Activated CD4-positive, alpha-beta T cell treated with anti-CD3 and anti-CD28 coated beads for 36 hours (primary cell): ENCODE measurements around the gene RAB1B. TPM values are rescaled to one million over a fixed set of nuclear protein-coding genes. Genes with fewer than 3 reads are reported as not detected.
"Not testable (repeated sequence)": the region's sequence is repeated elsewhere in the genome, so short reads cannot be mapped to it uniquely, and the experiment has no call there.

Source experiments
- ATAC-seq: fragments of 200-7000 bp; cut with Tn5 transposase; one replicate; pipeline ENCODE4 v1.10.0; 2021; ENCODE audit warnings: mild to moderate bottlenecking, moderate library complexity
- CTCF ChIA-PET: fragments of 350-600 bp; sonication (Branson Sonifier 250); formaldehyde crosslinking; loops from one replicate; lab custom pipeline; 2021; ENCODE audit warnings: antibody characterized with exemption; lab: Charles Lee
- POLR2A ChIA-PET: fragments of 350-600 bp; sonication (Branson Sonifier 250); formaldehyde crosslinking; loops from one replicate; lab custom pipeline; 2021; ENCODE audit warnings: antibody characterized with exemption, inconsistent platforms; lab: Charles Lee
- DNase-seq: peaks from one replicate; pipeline ENCODE4 v3.0.0-alpha.2; 2020
- H3K27ac Mint-ChIP-seq: one replicate; pipeline ENCODE4 v1.8.0; 2021; ENCODE audit warnings: mixed read lengths
- H3K27me3 Mint-ChIP-seq: one replicate; pipeline ENCODE4 v1.8.0; 2021; ENCODE audit warnings: mixed read lengths
- H3K36me3 Mint-ChIP-seq: one replicate; pipeline ENCODE4 v1.8.0; 2021; ENCODE audit warnings: low read depth, mixed read lengths
- H3K4me1 Mint-ChIP-seq: one replicate; pipeline ENCODE4 v1.8.0; 2021; ENCODE audit warnings: mixed read lengths
- H3K4me3 Mint-ChIP-seq: one replicate; pipeline ENCODE4 v1.8.0; 2021; ENCODE audit warnings: mild to moderate bottlenecking, moderate library complexity, mixed read lengths
- H3K9me3 Mint-ChIP-seq: one replicate; pipeline ENCODE4 v1.8.0; 2021; ENCODE audit warnings: low read depth, mixed read lengths
- intact Hi-C, 2 experiments: fragments of 100-400 bp; cut with DNase I in 1 of 2; cut with micrococcal nuclease in 1 of 2; formaldehyde crosslinking; loops; one replicate each; pipeline versions ENCODE4 v1.14.2 to v1.15.1; 2022 to 2024; cut with DNase I, micrococcal nuclease
- total RNA-seq, 2 experiments: library from RNA; stranded (reverse); gene quantifications; one replicate each; pipeline ENCODE4 v1.2.3, GENCODE V29; 2021

The RAB1B gene
- total RNA-seq, 2 experiments from 2014 or later = 114 to 147 TPM

DNA sequence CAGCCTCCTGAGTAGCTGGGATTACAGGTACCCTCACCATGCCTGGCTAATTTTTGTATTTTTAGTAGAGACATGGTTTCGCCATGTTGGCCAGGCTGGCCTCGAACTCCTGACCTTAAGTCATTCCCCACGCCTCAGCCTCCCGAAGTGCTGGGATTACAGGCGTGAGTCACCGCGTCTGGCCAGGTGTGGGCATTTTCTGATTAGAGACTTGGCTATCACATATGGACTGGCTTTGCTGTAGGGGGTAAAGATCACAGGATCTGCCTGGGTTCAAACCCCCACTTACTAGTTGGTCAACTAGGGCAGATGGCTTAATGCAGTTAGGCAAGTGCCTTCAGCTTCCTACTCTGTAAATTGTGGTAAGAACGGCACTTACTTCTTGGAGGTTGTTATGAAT lies 41.9 kb downstream of the RAB1B start:
- no peaks in the 10 kb centered on the region for H3K36me3 Mint-ChIP-seq
- DNase-seq (no peak), ATAC-seq (no peak)
- no peaks in the 10 kb centered on the region for H3K9me3 Mint-ChIP-seq
- H3K27ac Mint-ChIP-seq = no peak overlapping the region
- H3K27me3 Mint-ChIP-seq = no peaks in the 10 kb centered on the region
- CTCF ChIA-PET = interaction anchor here (0.6 to 6.4 kb wide), 5 partner anchors 22 to 93 kb away, joined by 3 to 34 read pairs (median 4); partner anchors contain the start of genes BRMS1 and YIF1A
- POLR2A ChIA-PET = no interaction called here
- intact Hi-C loops = no loop called here
- H3K4me1 Mint-ChIP-seq = peaks cover 26% of the 10 kb centered on the region
- H3K4me3 Mint-ChIP-seq = no peak overlapping the region

DNA sequence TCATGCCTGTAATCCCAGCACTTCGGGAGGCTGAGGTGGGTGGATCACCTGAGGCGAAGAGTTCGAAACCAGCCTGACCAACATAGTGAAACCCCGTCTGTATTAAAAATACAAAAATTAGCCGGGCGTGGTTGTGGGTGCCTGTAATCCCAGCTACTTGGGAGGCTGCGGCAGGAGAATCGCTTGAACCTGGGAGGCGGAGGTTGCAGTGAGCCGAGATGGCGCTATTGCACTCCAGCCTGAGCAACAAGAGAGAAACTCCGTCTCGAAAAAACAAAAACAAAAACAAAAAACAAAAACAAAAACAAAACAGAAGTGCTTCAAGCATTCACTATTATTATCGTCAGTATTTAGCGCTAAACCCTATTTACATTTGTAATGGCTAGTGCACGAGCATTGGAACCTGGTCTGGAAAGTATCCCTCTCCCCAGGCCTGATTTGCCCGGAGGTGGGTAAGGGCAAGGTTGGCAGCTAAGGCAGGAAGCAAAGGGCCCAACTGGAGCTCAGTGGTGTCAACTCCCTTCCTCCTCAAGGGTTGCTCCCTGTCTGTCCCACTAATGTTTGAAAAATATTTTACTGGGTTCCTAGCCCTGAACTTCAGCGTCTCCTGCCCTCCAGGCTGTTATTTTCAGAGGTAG lies 42.5 kb downstream of the RAB1B start:
- H3K9me3 Mint-ChIP-seq, intact Hi-C loops, H3K27ac Mint-ChIP-seq, DNase-seq, H3K36me3 Mint-ChIP-seq, POLR2A ChIA-PET, H3K27me3 Mint-ChIP-seq, H3K4me3 Mint-ChIP-seq, ATAC-seq: not testable (repeated sequence)
- CTCF ChIA-PET = interaction anchor here (0.6 to 6.4 kb wide), 26 partner anchors 9 to 192 kb away, joined by 3 to 34 read pairs (median 4); partner anchors contain the start of genes B4GAT1, BRMS1, MRPL11 and RIN1
- peaks cover 30% of the 10 kb centered on the region for H3K4me1 Mint-ChIP-seq

DNA sequence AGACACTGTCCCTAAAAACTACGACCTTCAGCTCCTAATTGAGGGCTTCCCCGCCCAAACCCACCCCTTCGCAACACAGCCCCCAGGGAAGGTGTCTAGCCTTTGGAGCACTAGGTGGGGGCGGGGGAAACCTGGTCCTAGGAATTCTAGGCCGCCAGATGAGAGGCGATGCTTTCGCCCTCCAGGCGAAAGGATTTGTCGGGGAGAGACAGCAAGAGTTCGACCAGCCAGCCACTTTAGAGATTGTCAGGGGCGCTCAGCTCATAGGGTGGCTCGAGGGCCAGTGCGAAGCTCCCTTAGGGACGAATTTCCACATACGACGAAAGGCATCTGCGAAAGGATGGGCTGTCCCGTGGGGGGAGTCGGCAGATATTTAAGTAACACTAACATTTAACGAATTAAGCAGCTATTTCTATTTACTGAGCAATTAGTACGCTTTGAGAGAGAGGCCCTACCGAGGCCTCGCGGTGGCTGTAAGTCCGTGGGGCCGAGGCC lies 43.1 kb downstream of the RAB1B start:
- peak overlapping the region; percentile 79 for H3K4me3 Mint-ChIP-seq
- peaks cover 32% of the 10 kb centered on the region for H3K4me1 Mint-ChIP-seq
- intact Hi-C loops = no loop called here
- ChIA-PET POLR2A (interaction anchor here (1.6 kb wide), 1 partner anchor 22 kb away, joined by 4 read pairs; the partner anchor contains the start of gene YIF1A), CTCF (interaction anchor here (0.6 to 6.4 kb wide), 25 partner anchors 10 to 191 kb away, joined by 3 to 34 read pairs (median 4); partner anchors contain the start of genes B4GAT1, BRMS1, MRPL11 and RIN1)
- no peak for ATAC-seq
- H3K36me3 Mint-ChIP-seq = no peaks in the 10 kb centered on the region
- H3K27ac Mint-ChIP-seq = peak overlapping the region; percentile 91
- H3K27me3 Mint-ChIP-seq = no peaks in the 10 kb centered on the region
- DNase-seq = no peak
- no peaks in the 10 kb centered on the region for H3K9me3 Mint-ChIP-seq

DNA sequence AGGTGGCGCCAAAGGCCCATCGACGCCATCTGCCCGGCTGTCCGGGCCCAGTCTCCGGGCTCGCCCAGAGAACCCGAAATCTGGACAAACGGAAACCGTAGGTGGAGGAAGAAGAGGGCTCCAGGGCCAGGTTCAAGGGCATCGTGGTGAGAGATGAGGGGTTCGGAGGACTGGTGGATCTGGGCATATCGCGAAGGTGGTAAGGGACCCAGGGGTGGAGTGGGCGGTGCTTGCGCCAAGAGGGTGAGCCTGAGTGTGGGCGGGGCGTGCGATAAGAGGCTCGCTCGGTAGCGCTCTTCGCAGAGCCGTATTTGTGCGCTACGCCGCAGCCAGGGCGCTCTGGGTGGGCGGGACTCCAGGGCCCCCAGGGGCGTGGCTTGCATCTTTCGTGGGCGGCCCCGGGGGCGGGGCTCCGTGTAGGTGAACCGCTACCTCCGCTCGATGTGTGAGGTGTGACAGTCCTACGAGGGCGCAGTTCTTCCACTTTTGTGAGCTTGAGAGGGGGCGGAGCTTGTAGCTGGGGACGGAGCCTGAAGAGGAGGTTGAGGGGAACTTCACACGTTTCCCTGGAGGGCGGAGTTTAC lies 43.6 kb downstream of the RAB1B start:
- peaks cover 33% of the 10 kb centered on the region for H3K4me1 Mint-ChIP-seq
- no peaks in the 10 kb centered on the region for H3K36me3 Mint-ChIP-seq
- DNase-seq (peak; percentile 98), ATAC-seq (peak; percentile 83)
- peak overlapping the region; percentile 79 for H3K4me3 Mint-ChIP-seq
- no peaks in the 10 kb centered on the region for H3K9me3 Mint-ChIP-seq
- intact Hi-C loops = loop anchor here (1.0 kb wide), 19 partner anchors 16 to 531 kb away; partner anchors contain the start of genes DPP3 (in 2 of the 2), YIF1A (in 2 of the 2), ACTN3 (in 1 of the 2) and B4GAT1 (in 1 of the 2)
- ChIA-PET POLR2A (interaction anchor here (0.6 to 1.6 kb wide), 5 partner anchors 21 to 326 kb away, joined by 3 to 4 read pairs (median 3); partner anchors contain the start of genes RBM4, TMEM151A and YIF1A), CTCF (interaction anchor here (0.5 to 6.4 kb wide), 29 partner anchors 10 to 586 kb away, joined by 3 to 34 read pairs (median 4); partner anchors contain the start of genes B4GAT1, BRMS1, CCDC85B and MRPL11)
- H3K27me3 Mint-ChIP-seq = no peaks in the 10 kb centered on the region
- peak overlapping the region; percentile 91 for H3K27ac Mint-ChIP-seq

DNA sequence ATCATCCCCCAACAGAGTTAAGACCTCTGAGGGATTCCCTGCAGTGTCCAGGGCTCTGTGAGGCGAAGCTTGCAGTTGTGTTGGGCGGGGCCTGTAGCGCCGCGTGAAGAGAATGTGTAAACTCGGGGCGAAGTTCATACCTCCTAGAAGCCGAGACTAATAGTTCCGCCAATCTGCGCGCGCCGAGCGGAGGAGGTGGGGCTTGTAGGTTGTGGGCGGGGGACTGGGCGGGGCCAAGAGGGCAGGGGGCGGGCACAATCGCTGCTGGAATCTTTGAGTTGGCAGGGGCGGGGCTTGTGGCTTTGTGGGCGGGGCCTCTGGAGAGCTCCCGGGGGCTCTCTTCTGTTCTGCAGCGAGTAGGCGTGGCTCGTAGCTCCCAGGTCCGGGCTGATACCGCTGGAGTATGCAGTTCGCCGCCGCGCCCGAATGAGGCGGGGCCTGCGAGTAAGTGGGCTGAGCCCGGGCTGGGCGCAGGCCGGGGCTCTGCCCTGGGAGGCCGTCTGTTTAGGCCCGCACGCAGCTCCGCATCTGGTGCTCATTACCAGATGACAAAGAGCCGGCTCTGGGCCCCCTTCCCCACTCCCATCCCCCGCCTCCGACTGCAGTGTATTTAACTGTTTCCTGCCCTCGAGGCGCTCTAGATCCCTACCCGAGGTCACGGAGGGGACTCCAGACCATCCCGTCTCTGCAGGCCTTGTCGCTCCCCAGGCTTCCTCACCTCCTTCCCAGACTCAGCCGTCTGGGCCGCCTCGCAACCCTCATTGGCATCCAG lies 44.3 kb downstream of the RAB1B start:
- intact Hi-C loops = loop anchor here (1.0 kb wide), 19 partner anchors 16 to 531 kb away; partner anchors contain the start of genes DPP3 (in 2 of the 2), YIF1A (in 2 of the 2), ACTN3 (in 1 of the 2) and B4GAT1 (in 1 of the 2)
- Mint-ChIP-seq H3K36me3 (no peaks in the 10 kb centered on the region), H3K9me3 (no peaks in the 10 kb centered on the region), H3K4me1 (peaks cover 39% of the 10 kb centered on the region), H3K4me3 (peak overlapping the region; percentile 79), H3K27ac (peak overlapping the region; percentile 90), H3K27me3 (no peaks in the 10 kb centered on the region)
- ATAC-seq = peak; percentile 65
- ChIA-PET POLR2A (interaction anchor here (0.6 to 1.6 kb wide), 5 partner anchors 21 to 325 kb away, joined by 3 to 4 read pairs (median 3); partner anchors contain the start of genes RBM4, TMEM151A and YIF1A), CTCF (interaction anchor here (0.5 to 6.4 kb wide), 19 partner anchors 9 to 586 kb away, joined by 3 to 34 read pairs (median 6); partner anchors contain the start of genes BRMS1, CCDC85B, TMEM151A and YIF1A)
- DNase-seq = peak; percentile 97

DNA sequence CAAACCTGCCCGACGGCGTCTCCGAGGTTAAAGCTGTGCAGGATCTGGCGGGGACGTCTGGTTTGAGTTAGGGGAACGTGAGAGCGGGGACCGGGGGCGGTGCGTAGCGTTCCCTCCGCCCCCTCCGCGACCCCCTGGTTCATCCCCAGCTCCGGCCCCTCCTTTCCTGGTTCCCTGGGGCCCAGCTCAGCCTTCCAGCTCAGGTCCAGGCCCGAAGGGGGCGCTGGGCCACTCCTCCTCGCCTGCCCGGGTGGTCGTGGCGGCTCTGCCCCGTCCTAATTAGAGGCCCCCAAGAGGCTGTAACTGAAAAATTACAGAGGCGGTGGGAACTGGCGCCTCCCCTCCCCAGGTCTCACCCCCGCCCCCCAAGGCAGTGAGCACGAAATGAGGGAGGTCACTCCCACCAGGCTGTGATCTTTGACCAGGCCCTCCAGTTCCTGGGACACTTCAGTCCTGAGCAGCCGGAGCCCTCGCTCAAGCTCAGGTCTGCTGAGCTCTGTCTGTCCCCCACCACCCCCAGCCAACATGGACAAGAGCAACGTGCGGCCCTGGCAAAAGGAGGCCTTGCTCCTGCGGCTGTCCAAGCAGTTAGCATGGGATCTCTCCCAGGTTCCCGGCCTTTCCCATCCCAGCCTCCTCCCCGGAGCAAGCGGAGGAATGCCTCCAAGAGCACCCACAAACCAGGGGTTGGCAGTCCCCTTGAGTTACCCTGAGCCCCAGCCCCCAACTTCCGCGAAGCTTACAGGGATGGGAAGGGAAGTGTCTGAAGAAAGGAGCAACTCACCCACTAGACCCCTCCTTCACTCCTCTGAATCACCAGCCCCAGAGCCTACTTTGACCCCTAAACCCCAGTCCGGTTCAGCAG lies 45.1 kb downstream of the RAB1B start:
- H3K27me3 Mint-ChIP-seq = no peaks in the 10 kb centered on the region
- H3K9me3 Mint-ChIP-seq = no peaks in the 10 kb centered on the region
- ChIA-PET CTCF (interaction anchor here (0.6 to 6.4 kb wide), 11 partner anchors 8 to 423 kb away, joined by 3 to 34 read pairs (median 10); partner anchors contain the start of genes BRMS1, CCDC85B, TMEM151A and YIF1A), POLR2A (interaction anchor here (1.4 kb wide), 1 partner anchor 22 kb away, joined by 3 read pairs; the partner anchor contains the start of gene TMEM151A)
- ATAC-seq (no peak), DNase-seq (no peak)
- peak overlapping the region; percentile 79 for H3K4me3 Mint-ChIP-seq
- peaks cover 48% of the 10 kb centered on the region for H3K4me1 Mint-ChIP-seq
- intact Hi-C loops = no loop called here
- H3K36me3 Mint-ChIP-seq = no peaks in the 10 kb centered on the region
- peak overlapping the region; percentile 42 for H3K27ac Mint-ChIP-seq

DNA sequence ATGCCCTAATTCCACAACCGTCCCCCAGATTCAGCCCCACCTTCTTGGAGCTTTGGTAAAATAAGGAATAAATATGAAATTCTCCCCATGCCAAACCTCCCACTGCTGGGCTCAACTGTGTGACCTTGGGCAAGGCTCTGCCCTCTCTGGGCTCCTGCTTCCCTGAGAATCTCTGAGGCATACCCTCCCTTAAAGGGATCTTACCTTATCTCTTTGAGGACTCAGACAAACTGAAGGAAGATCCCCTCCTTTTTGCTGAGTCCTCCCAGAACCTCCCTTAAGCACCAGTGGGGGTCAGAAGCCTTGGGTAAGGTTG lies 45.7 kb downstream of the RAB1B start:
- no peaks in the 10 kb centered on the region for H3K9me3 Mint-ChIP-seq
- no peak overlapping the region for H3K4me3 Mint-ChIP-seq
- ChIA-PET CTCF (interaction anchor here (0.6 to 6.4 kb wide), 2 partner anchors 14 to 71 kb away, joined by 4 to 34 read pairs; no protein-coding TSS in a partner anchor), POLR2A (no interaction called here)
- no peaks in the 10 kb centered on the region for H3K27me3 Mint-ChIP-seq
- intact Hi-C loops = no loop called here
- peak overlapping the region; percentile 42 for H3K27ac Mint-ChIP-seq
- H3K4me1 Mint-ChIP-seq = peaks cover 54% of the 10 kb centered on the region
- no peaks in the 10 kb centered on the region for H3K36me3 Mint-ChIP-seq
- ATAC-seq (no peak), DNase-seq (no peak)

DNA sequence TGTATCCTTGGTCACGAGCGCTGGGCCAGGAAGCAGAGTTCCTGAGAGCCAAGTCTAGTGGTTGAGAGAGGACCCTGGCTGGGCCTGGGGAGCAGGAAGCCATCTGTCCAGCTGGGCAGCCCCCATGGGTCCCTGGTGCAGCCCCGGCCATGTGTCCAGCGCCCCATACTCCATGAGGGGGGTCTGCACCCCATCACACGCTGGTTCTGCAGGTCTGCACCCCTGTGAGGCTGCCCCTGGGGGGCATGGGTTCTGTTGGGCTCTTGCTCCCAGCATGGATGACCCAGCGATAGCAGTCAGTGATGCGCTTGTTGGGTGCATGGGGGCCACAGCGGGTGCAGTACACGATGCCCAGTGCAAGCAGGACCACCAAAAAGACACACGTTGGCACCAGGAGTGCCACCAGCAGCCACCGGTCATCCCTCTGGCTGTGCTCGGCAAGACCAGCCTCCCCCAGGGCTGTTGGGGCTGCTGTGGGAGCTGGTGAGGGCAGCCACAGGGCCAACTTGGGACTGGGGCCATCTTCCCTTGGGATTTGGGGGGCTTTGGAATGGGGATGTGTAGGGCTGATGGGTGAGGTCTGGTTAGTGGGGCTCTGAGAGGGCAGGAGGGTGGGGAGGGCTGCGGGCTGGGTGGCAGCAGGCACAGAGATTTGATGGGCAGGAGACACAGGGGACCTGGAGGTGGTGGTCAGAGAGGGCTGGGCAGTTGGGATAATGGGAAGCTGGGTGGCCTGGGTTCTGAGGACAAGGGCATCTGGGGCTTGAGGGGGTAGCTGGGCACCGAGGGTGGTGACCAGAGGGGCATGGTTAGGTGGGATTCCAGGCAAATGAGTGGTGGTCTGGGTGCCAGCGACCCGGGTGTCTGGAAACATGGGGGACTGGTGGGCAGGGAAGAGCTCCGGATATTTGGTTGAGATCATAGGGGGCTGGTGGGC lies 46.4 kb downstream of the RAB1B start:
- intact Hi-C loops = no loop called here
- H3K9me3 Mint-ChIP-seq = no peaks in the 10 kb centered on the region
- POLR2A ChIA-PET = no interaction called here
- ATAC-seq (no peak), DNase-seq (no peak)
- peaks cover 60% of the 10 kb centered on the region for H3K4me1 Mint-ChIP-seq
- CTCF ChIA-PET = no interaction called here
- H3K4me3 Mint-ChIP-seq = no peak overlapping the region
- no peaks in the 10 kb centered on the region for H3K27me3 Mint-ChIP-seq
- H3K36me3 Mint-ChIP-seq = no peaks in the 10 kb centered on the region
- no peak overlapping the region for H3K27ac Mint-ChIP-seq

DNA sequence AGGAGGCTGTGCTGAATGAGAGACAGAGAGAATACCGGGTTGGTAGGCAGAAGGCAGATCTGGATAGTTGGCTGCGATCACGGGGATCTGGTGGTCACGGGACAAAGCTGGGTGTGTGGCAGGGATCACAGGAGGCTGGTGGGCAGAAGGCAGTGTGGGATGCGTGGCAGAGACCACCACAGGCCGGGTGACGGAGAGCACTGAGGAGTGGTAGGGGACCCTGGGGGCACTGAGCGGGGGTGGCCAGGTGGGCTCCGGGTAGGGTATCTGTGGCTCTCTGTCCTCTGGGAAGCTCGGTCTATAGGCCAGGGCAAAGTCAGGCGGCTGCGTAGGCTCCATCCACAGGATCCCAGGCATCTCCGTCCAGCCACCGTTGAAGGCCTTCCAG lies 47.1 kb downstream of the RAB1B start:
- Mint-ChIP-seq H3K4me3 (no peak overlapping the region), H3K9me3 (peaks cover 2% of the 10 kb centered on the region), H3K27me3 (no peaks in the 10 kb centered on the region), H3K4me1 (peaks cover 62% of the 10 kb centered on the region), H3K27ac (no peak overlapping the region), H3K36me3 (no peaks in the 10 kb centered on the region)
- DNase-seq (no peak), ATAC-seq (no peak)
- CTCF ChIA-PET = no interaction called here
- intact Hi-C loops = no loop called here
- POLR2A ChIA-PET = no interaction called here
